SK-N-SH (cell line): ENCODE results near the gene GHR. TPM values are rescaled to one million over a fixed set of nuclear protein-coding genes. Genes with fewer than 3 reads are reported as not detected.

ENCODE experiments used
- CTCF ChIA-PET: fragments of 300-600, 350-600 bp; formaldehyde crosslinking; extraction: SDS; loops from one replicate; lab custom pipeline; 2021; lab: Yijun Ruan, JAX
- POLR2A ChIA-PET: fragments of 350-600 bp; sonication (Branson Sonifier 250); formaldehyde crosslinking; extraction: SDS; loops from one replicate; lab custom pipeline; 2020; ENCODE audit warnings: antibody characterized with exemption, inconsistent platforms; lab: Yijun Ruan, JAX
- DNase-seq: peaks from one replicate; pipeline ENCODE4 v3.0.0; 2012
- H2AFZ ChIP-seq: fragments of 200-600 bp; sonication (generic); 2 replicates; pipeline ENCODE4 v1.8.1; 2016; ENCODE audit warnings: antibody characterized with exemption, mild to moderate bottlenecking, low read depth
- H3F3A ChIP-seq: fragments of 200-600 bp; sonication (generic); replicated peaks from 2 replicates; pipeline ENCODE3; 2016; ENCODE audit warnings: antibody characterized with exemption, mild to moderate bottlenecking; ENCODE audit not compliant: insufficient read depth
- H3K27ac ChIP-seq, 2 experiments: fragments of 200-500 bp in 1 of 2; fragments of 200-600 bp in 1 of 2; sonication (Bioruptor generic) in 1 of 2; sonication (generic), shearing (Covaris generic) in 1 of 2; 2 replicates each; pipeline versions ENCODE4 v1.5.1 to v1.6.1; 2014 to 2016; ENCODE audit warnings: low read depth in 2 of 2, inconsistent platforms in 1 of 2, low read length in 1 of 2, mild to moderate bottlenecking in 1 of 2, mixed read lengths in 1 of 2
- H3K27me3 ChIP-seq: fragments of 200-600 bp; sonication (generic), shearing (Covaris generic); 2 replicates; pipeline ENCODE4 v1.6.1; 2016; ENCODE audit warnings: mixed run types; ENCODE audit not compliant: insufficient read depth
- H3K36me3 ChIP-seq, 2 experiments: fragments of 200-500 bp in 1 of 2; fragments of 200-600 bp in 1 of 2; sonication (Bioruptor generic) in 1 of 2; sonication (generic) in 1 of 2; replicated peaks in 1 of 2; 2 replicates each; pipeline versions ENCODE3 to v1.5.1; 2014 to 2016; ENCODE audit warnings: low read length in 1 of 2, mild to moderate bottlenecking in 1 of 2; ENCODE audit not compliant: insufficient read depth in 2 of 2, control insufficient read depth in 1 of 2
- H3K4me1 ChIP-seq, 2 experiments: fragments of 200-500 bp in 1 of 2; fragments of 200-600 bp in 1 of 2; sonication (Bioruptor generic) in 1 of 2; sonication (generic), shearing (Covaris generic) in 1 of 2; 2 replicates each; pipeline versions ENCODE4 v1.5.1 to v1.6.1; 2014 to 2016; ENCODE audit warnings: low read depth in 1 of 2, low read length in 1 of 2, mixed run types in 1 of 2; ENCODE audit not compliant: insufficient read depth in 2 of 2, control insufficient read depth in 1 of 2
- H3K4me2 ChIP-seq: fragments of 200-600 bp; sonication (generic), shearing (Covaris generic); 2 replicates; pipeline ENCODE4 v1.6.1; 2017; ENCODE audit warnings: mixed run types
- H3K4me3 ChIP-seq, 2 experiments: fragments of 200-500 bp in 1 of 2; fragments of 200-600 bp in 1 of 2; sonication (Bioruptor generic) in 1 of 2; sonication (generic), shearing (Covaris generic) in 1 of 2; 2 replicates each; pipeline versions ENCODE4 v1.5.1 to v1.8.1; 2014 to 2016; ENCODE audit warnings: low read depth in 2 of 2, inconsistent platforms in 1 of 2, low read length in 1 of 2, mild to moderate bottlenecking in 1 of 2, mixed read lengths in 1 of 2, moderate library complexity in 1 of 2
- H3K79me2 ChIP-seq: fragments of 200-600 bp; sonication (generic); 2 replicates; pipeline ENCODE4 v1.8.1; 2017; ENCODE audit warnings: mild to moderate bottlenecking; ENCODE audit not compliant: insufficient read depth
- H3K9ac ChIP-seq: fragments of 200-600 bp; sonication (generic); 2 replicates; pipeline ENCODE4 v1.6.1; 2017; ENCODE audit warnings: mixed run types
- H3K9me2 ChIP-seq: fragments of 200-600 bp; sonication (generic); 2 replicates; pipeline ENCODE4 v1.6.1; 2017; ENCODE audit warnings: mixed run types
- H3K9me3 ChIP-seq: fragments of 200-600 bp; sonication (generic); 2 replicates; pipeline ENCODE4 v1.6.1; 2017; ENCODE audit warnings: mixed run types, mild to moderate bottlenecking, moderate library complexity
- H4K20me1 ChIP-seq: fragments of 200-600 bp; sonication (generic); 2 replicates; pipeline ENCODE4 v1.6.1; 2017; ENCODE audit warnings: mild to moderate bottlenecking, mixed run types; ENCODE audit not compliant: insufficient read depth
- CHD2 ChIP-seq: fragments of 150-350 bp; IDR thresholded peaks from 2 replicates; pipeline ENCODE4 v1.6.1; 2018; ENCODE audit warnings: low read length; ENCODE audit not compliant: partially characterized antibody
- EP300 ChIP-seq, 2 experiments: IDR thresholded peaks; 2 replicates each; pipeline versions ENCODE4 v1.4.0 to v1.6.1; 2012; ENCODE audit warnings: borderline replicate concordance in 1 of 2, low read depth in 1 of 2, low read length in 1 of 2
- EZH2phosphoT487 ChIP-seq: fragments of 200-600 bp; sonication (generic); IDR thresholded peaks from 2 replicates; pipeline ENCODE4 v1.6.1; 2017; ENCODE audit warnings: low read depth, mixed run types, mild to moderate bottlenecking, antibody characterized with exemption, moderate library complexity, borderline replicate concordance
- FOSL2 ChIP-seq: IDR thresholded peaks from 2 replicates; pipeline ENCODE4 v1.4.0; 2012; ENCODE audit warnings: low read depth, mild to moderate bottlenecking, moderate library complexity, borderline replicate concordance
- FOXJ3 ChIP-seq: sonication (generic); formaldehyde crosslinking; IDR thresholded peaks from 2 replicates; pipeline ENCODE4 v1.5.1; 2020; ENCODE audit warnings: mild to moderate bottlenecking, missing genetic modification reagents
- FOXM1 ChIP-seq: IDR thresholded peaks from 2 replicates; pipeline ENCODE4 v1.4.0; 2012; ENCODE audit warnings: low read depth, mild to moderate bottlenecking
- GABPA ChIP-seq: IDR thresholded peaks from 2 replicates; pipeline ENCODE4 v1.4.0; 2012; ENCODE audit warnings: low read depth, mild to moderate bottlenecking
- GATA2 ChIP-seq: sonication (generic); formaldehyde crosslinking; IDR thresholded peaks from 2 replicates; pipeline ENCODE4 v1.5.0; 2020; ENCODE audit warnings: mild to moderate bottlenecking, missing genetic modification reagents
- MAX ChIP-seq: IDR thresholded peaks from 2 replicates; pipeline ENCODE4 v1.4.0; 2012; ENCODE audit warnings: low read depth
- MEF2A ChIP-seq: IDR thresholded peaks from 2 replicates; pipeline ENCODE4 v1.4.0; 2012; ENCODE audit warnings: low read depth, borderline replicate concordance
- MXI1 ChIP-seq: IDR thresholded peaks from 2 replicates; pipeline ENCODE4 v1.6.1; 2012; ENCODE audit warnings: mild to moderate bottlenecking, low read depth, low read length, improper control_type of control experiment
- NFIC ChIP-seq: IDR thresholded peaks from 2 replicates; pipeline ENCODE4 v1.4.0; 2012; ENCODE audit warnings: borderline replicate concordance
- PBX3 ChIP-seq: IDR thresholded peaks from 2 replicates; pipeline ENCODE4; 2012
- POLR2AphosphoS5 ChIP-seq: IDR thresholded peaks from 2 replicates; pipeline ENCODE4 v1.6.1; 2012; ENCODE audit warnings: low read depth, low read length
- RAD21 ChIP-seq: IDR thresholded peaks from 2 replicates; pipeline ENCODE4 v1.6.1; 2012; ENCODE audit warnings: mild to moderate bottlenecking, low read length
- RCOR1 ChIP-seq: fragments of 150-350 bp; IDR thresholded peaks from 2 replicates; pipeline ENCODE4 v1.6.1; 2017; ENCODE audit warnings: antibody characterized with exemption, low read length
- REST ChIP-seq: IDR thresholded peaks from 2 replicates; pipeline ENCODE4 v1.6.1; 2012; ENCODE audit warnings: mild to moderate bottlenecking, low read depth, low read length, moderate library complexity
- RFX5 ChIP-seq: IDR thresholded peaks from 2 replicates; pipeline ENCODE4 v1.6.1; 2012; ENCODE audit warnings: mild to moderate bottlenecking, improper control_type of control experiment, low read length
- TCF12 ChIP-seq: IDR thresholded peaks from 2 replicates; pipeline ENCODE4 v1.4.0; 2012
- TEAD4 ChIP-seq: IDR thresholded peaks from 2 replicates; pipeline ENCODE4 v1.4.0; 2012; ENCODE audit warnings: mild to moderate bottlenecking, borderline replicate concordance; ENCODE audit not compliant: insufficient read depth
- ZBTB33 ChIP-seq: IDR thresholded peaks from 2 replicates; pipeline ENCODE4 v1.4.0; 2012; ENCODE audit warnings: low read depth, borderline replicate concordance
- WGBS: methylation state at CpG from one replicate; pipeline ENCODE4 v1.1.6; 2017; ENCODE audit warnings: low lambda C conversion rate; 5-methylcytosine and 5-hydroxymethylcytosine counted together
- polyA plus RNA-seq, 3 experiments: library from polyadenylated mRNA; depleted of rRNA; stranded (reverse); fragments of >200 nt; gene quantifications; 2 replicates each; pipeline ENCODE4 v1.2.3, GENCODE V29; 2012

GHR gene
- polyA plus RNA-seq, 1 of the 3 experiments (the other 2 are of a cell fraction): 0.03 TPM

- WGBS: 0% methylated on average over 1 of the region's 1 CpG
- H3K79me2 ChIP-seq: no peaks in the 10 kb centered on the region
- no peaks in the 10 kb centered on the region for H3K4me1 ChIP-seq
- H3K27me3 ChIP-seq: no peaks in the 10 kb centered on the region
- POLR2A ChIA-PET: no interaction called here
- H2AFZ ChIP-seq: no peak overlapping the region
- TF ChIP-seq EZH2phosphoT487 (no peak), NFIC (no peak), FOSL2 (no peak)
- TF ChIP-seq, all 33 proteins: peak for 0
- Histone ChIP-seq H3F3A (no peaks in the 10 kb centered on the region), H4K20me1 (no peaks in the 10 kb centered on the region), H3K4me3 (no peak overlapping the region), H3K9me3 (no peaks in the 10 kb centered on the region), H3K27ac (no peak overlapping the region), H3K9me2 (no peaks in the 10 kb centered on the region), H3K4me2 (no peak overlapping the region), H3K36me3 (no peaks in the 10 kb centered on the region), H3K9ac (no peak overlapping the region)
- CTCF ChIA-PET: interaction anchor here (1.4 kb wide), 1 partner anchor 30 kb away, joined by 3 read pairs; no protein-coding TSS in a partner anchor
- DNase-seq: no peak
These were observed 129.4 kb downstream of the GHR start for GRCh38 chr5:42552597-42552996.

GRCh38 chr5:42553461-42553860, 130.2 kb downstream of the GHR start:
- no peak for DNase-seq
- WGBS: under 1% methylated on average over 4 of the region's 4 CpGs
- H3K36me3 ChIP-seq: no peaks in the 10 kb centered on the region
- no peak overlapping the region for H3K4me2 ChIP-seq
- CTCF ChIA-PET: no interaction called here
- TF ChIP-seq RAD21 (no peak), MAX (no peak), GATA2 (CRISPR knock-in tag) (no peak), POLR2AphosphoS5 (no peak), EP300 (IDR thresholded peaks at IDR 0.05; ENCODE audit: borderline replicate concordance in 1 of 2, low read depth in 1 of 2, low read length in 1 of 2) (no peak), TEAD4 (no peak), GABPA (no peak), FOXJ3 (CRISPR knock-in tag) (no peak), CHD2 (no peak), RCOR1 (no peak), FOXM1 (no peak), MEF2A (no peak), ZBTB33 (no peak), MXI1 (no peak), RFX5 (no peak), REST (no peak), TCF12 (no peak), PBX3 (no peak)
- H3K4me3 ChIP-seq: no peak overlapping the region
- H3K27me3 ChIP-seq: no peaks in the 10 kb centered on the region
- no peaks in the 10 kb centered on the region for H3K4me1 ChIP-seq
- H3K79me2 ChIP-seq: no peaks in the 10 kb centered on the region
- H3K9me3 ChIP-seq: no peaks in the 10 kb centered on the region
- no peaks in the 10 kb centered on the region for H4K20me1 ChIP-seq
- H2AFZ ChIP-seq: no peak overlapping the region
- H3F3A ChIP-seq: no peaks in the 10 kb centered on the region
- POLR2A ChIA-PET: no interaction called here
- no peaks in the 10 kb centered on the region for H3K9me2 ChIP-seq
- H3K9ac ChIP-seq: no peak overlapping the region
- H3K27ac ChIP-seq: no peak overlapping the region
